DOHH2 (cell line): Measurements from ENCODE around the gene ZPLD1.

Experiments
- EZH2phosphoT487 ChIP-seq: fragments of 200-600 bp; sonication (generic); IDR thresholded peaks from 2 replicates; pipeline ENCODE4 v1.6.1; 2017; ENCODE audit warnings: borderline replicate concordance, mild to moderate bottlenecking, antibody characterized with exemption, low read length, moderate library complexity, mixed read lengths
- TF ChIP-seq, protein P1 (sequence below): fragments of 200-600 bp; sonication (generic); IDR thresholded peaks from one replicate; pipeline ENCODE4 v1.5.1; 2014; ENCODE audit warnings: antibody characterized with exemption, mild to moderate bottlenecking, low read depth, low read length; ENCODE audit not compliant: poor library complexity, severe bottlenecking

DNA sequence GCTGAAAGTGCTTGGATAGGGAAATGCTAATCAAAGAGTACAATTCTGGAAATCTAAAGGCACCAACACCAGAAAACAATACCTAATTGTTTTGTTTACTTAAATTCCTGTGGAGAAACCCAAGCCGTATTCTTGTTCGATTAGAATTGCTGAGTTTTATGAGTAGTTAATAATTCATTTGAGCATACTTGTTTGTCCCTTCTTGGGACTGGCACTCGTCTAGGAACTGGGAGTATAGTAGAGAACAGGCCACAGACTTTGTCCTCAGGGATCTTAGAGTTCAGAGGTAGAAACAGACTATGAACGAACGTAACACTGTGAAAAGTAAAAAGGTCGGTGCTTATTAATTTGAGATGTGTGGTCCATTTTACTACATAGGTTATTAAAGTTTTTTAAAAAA lies 39.4 kb downstream of the ZPLD1 start:
- TF ChIP-seq, protein P1, sequence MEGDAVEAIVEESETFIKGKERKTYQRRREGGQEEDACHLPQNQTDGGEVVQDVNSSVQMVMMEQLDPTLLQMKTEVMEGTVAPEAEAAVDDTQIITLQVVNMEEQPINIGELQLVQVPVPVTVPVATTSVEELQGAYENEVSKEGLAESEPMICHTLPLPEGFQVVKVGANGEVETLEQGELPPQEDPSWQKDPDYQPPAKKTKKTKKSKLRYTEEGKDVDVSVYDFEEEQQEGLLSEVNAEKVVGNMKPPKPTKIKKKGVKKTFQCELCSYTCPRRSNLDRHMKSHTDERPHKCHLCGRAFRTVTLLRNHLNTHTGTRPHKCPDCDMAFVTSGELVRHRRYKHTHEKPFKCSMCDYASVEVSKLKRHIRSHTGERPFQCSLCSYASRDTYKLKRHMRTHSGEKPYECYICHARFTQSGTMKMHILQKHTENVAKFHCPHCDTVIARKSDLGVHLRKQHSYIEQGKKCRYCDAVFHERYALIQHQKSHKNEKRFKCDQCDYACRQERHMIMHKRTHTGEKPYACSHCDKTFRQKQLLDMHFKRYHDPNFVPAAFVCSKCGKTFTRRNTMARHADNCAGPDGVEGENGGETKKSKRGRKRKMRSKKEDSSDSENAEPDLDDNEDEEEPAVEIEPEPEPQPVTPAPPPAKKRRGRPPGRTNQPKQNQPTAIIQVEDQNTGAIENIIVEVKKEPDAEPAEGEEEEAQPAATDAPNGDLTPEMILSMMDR, result no peak
- TF ChIP-seq EZH2phosphoT487, result no peak
